ENCODE data around the gene TMEM44.

The TMEM44 gene

GRCh38 chr3:194671511-194671899 is 38.3 kb upstream of the TMEM44 start:
- no peak for FAIRE-seq
- TF ChIP-seq POLR2A (IDR thresholded peaks at IDR 0.05; ENCODE audit: low read depth, low read length) (no peak), TAF1 (IDR thresholded peaks at IDR 0.05; ENCODE audit: borderline replicate concordance, low read depth, low read length) (no peak), POLR2AphosphoS5 (IDR thresholded peaks at IDR 0.05; ENCODE audit: low read depth, low read length) (no peak)
- DNase-seq (ENCODE audit: insufficient read length), result no peak

DNA sequence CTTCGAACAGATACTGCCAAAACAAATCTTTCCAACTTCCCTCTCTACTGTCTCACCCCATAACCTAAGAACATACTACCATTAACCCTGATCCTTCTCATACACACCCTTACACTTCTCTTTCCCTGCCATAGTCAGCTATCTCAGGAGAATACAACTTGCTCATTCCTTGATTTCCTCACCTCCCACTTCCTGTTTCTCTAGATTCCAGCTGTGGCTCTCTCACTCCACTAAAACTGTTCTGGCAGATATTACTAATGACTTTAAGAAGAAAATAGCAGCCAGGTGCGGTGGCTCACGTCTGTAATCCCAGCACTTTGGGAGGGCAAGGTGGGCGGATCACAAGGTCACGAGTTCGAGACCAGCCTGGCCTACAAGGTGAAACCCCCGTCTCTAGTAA is 34.1 kb upstream of the TMEM44 start:
- DNase-seq (ENCODE audit: insufficient read length) (no peak), FAIRE-seq (no peak)
- TF ChIP-seq POLR2AphosphoS5 (IDR thresholded peaks at IDR 0.05; ENCODE audit: low read depth, low read length) (no peak), TAF1 (IDR thresholded peaks at IDR 0.05; ENCODE audit: borderline replicate concordance, low read depth, low read length) (no peak), POLR2A (IDR thresholded peaks at IDR 0.05; ENCODE audit: low read depth, low read length) (no peak)

DNA sequence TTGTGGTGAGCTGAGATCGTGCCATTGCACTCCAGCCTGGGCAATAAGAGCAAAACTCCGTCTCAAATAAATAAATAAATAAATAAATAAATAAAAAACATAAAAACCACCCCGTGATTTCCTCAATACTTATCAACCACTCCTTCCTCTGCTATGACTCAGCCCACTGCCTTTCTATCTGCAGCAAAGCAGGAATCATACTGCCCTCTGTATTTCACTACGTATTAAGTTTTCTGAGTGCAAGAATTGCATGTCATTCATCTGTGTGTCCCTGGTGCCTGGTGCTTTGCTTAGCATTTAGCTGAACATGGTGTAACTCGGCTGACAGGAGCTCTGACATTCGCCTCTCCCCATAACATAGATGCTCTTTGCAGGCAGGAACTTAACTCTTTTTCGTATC is 31.6 kb upstream of the TMEM44 start:
- no peak for DNase-seq (ENCODE audit: insufficient read length)
- TF ChIP-seq POLR2A (IDR thresholded peaks at IDR 0.05; ENCODE audit: low read depth, low read length) (no peak), TAF1 (IDR thresholded peaks at IDR 0.05; ENCODE audit: borderline replicate concordance, low read depth, low read length) (no peak), POLR2AphosphoS5 (IDR thresholded peaks at IDR 0.05; ENCODE audit: low read depth, low read length) (no peak)
- no peak for FAIRE-seq

DNA sequence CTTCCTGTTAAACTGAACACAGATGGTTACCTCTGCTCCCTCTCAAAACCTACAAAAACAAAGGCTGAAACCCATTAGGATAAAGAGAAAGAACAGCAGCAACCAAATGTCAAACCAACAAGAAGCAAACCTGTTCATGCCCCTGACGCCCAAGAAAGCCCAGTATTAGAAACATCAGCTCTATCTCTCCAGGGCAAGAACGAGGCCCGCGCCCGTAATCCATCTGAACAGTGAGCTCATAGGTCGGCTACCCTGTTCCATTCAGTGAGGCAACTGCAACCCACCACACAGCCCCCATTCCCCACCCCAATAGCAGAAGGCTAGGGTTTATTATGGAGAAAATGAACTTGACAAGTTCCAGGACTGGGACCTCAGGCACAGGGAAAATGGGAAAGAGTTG is 28.7 kb upstream of the TMEM44 start:
- FAIRE-seq (no peak), DNase-seq (ENCODE audit: insufficient read length) (no peak)
- TF ChIP-seq POLR2A (IDR thresholded peaks at IDR 0.05; ENCODE audit: low read depth, low read length) (no peak), TAF1 (IDR thresholded peaks at IDR 0.05; ENCODE audit: borderline replicate concordance, low read depth, low read length) (no peak), POLR2AphosphoS5 (IDR thresholded peaks at IDR 0.05; ENCODE audit: low read depth, low read length) (no peak)

- TF ChIP-seq POLR2A (IDR thresholded peaks at IDR 0.05; ENCODE audit: low read depth, low read length) (no peak), POLR2AphosphoS5 (IDR thresholded peaks at IDR 0.05; ENCODE audit: low read depth, low read length) (no peak), TAF1 (IDR thresholded peaks at IDR 0.05; ENCODE audit: borderline replicate concordance, low read depth, low read length) (no peak)
- DNase-seq (ENCODE audit: insufficient read length) (no peak), FAIRE-seq (no peak)
Measured at GRCh38 chr3:194661374-194661773, 28.2 kb upstream of the TMEM44 start.

GRCh38 chr3:194659778-194660177 is 26.6 kb upstream of the TMEM44 start:
- no peak for TF ChIP-seq POLR2AphosphoS5 (IDR thresholded peaks at IDR 0.05; ENCODE audit: low read depth, low read length)
- TF ChIP-seq TAF1 (IDR thresholded peaks at IDR 0.05; ENCODE audit: borderline replicate concordance, low read depth, low read length), result no peak
- TF ChIP-seq POLR2A (IDR thresholded peaks at IDR 0.05; ENCODE audit: low read depth, low read length), result no peak
- no peak for FAIRE-seq
- DNase-seq (ENCODE audit: insufficient read length), result no peak

- FAIRE-seq, result no peak
- TF ChIP-seq POLR2AphosphoS5 (IDR thresholded peaks at IDR 0.05; ENCODE audit: low read depth, low read length) (no peak), POLR2A (IDR thresholded peaks at IDR 0.05; ENCODE audit: low read depth, low read length) (no peak), TAF1 (IDR thresholded peaks at IDR 0.05; ENCODE audit: borderline replicate concordance, low read depth, low read length) (no peak)
Measured at GRCh38 chr3:194658477-194659242, 25.4 kb upstream of the TMEM44 start.

DNA sequence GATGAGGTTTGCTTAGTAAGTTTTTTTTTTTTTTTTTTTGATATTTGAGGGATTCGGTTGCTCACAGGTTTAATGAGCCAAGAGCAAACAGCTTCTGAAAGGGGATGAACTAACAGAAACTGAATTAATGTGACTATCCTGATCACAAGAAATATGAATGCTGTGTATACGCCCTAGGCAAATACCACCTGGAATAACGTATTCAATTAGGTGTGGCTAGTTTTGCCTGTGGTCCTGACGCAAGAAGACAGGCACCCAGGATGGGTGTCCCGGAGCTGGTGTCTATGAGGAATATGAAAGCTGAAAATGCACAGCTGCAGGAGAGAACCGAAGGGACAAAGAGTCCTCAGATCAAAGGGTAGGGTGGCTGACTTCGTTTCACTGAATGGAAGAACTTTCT is 24.2 kb upstream of the TMEM44 start:
- DNase-seq (ENCODE audit: insufficient read length) (no peak), FAIRE-seq (no peak)
- no peak for TF ChIP-seq POLR2AphosphoS5 (IDR thresholded peaks at IDR 0.05; ENCODE audit: low read depth, low read length)
- no peak for TF ChIP-seq TAF1 (IDR thresholded peaks at IDR 0.05; ENCODE audit: borderline replicate concordance, low read depth, low read length)
- TF ChIP-seq POLR2A (IDR thresholded peaks at IDR 0.05; ENCODE audit: low read depth, low read length), result no peak

More at GRCh38 chr3:194658477-194659242, 25.4 kb upstream of the TMEM44 start:
- no peak for DNase-seq (ENCODE audit: insufficient read length)

DNA sequence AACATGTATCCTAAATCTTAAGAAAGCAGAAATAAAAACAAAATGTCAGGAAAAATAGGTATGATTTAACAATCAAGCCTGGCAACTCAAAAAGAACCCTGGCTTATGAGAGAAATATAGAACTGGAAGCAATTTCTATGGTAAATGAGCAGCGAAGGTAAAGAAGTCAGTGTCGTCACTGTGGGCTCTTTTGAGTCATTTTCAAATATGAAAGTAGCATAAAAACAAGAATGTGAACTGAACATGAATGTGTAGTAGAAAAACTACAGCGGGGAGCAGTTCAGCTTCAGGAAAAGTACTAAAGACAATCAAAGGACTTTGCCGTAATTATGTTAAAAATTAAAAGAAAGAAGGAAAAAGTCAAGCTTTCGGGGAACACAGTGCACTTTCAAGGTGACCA is 21.2 kb upstream of the TMEM44 start:
- TF ChIP-seq POLR2A (IDR thresholded peaks at IDR 0.05; ENCODE audit: low read depth, low read length), result no peak
- no peak for TF ChIP-seq TAF1 (IDR thresholded peaks at IDR 0.05; ENCODE audit: borderline replicate concordance, low read depth, low read length)
- TF ChIP-seq POLR2AphosphoS5 (IDR thresholded peaks at IDR 0.05; ENCODE audit: low read depth, low read length), result no peak
- FAIRE-seq, result peak; percentile 17
- no peak for DNase-seq (ENCODE audit: insufficient read length)

DNA sequence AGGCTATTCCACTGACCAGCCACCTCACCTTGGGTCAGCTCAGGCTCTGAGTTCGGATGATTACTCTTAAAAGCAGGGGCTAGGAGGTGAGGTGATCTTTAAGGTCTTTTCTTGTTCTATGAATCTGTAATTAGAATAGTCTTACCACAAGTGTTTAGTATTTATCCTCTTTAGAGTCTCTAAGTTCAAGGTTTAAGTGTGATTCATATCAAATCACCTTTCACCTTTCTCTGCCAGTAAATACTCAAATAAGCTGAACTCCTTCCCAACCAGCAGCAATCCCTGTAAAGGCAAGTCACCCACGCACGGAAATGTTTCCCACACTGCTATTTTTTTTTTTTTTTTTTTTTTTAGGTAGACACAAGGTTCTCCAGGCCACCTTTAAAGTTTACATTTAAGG is 14.5 kb upstream of the TMEM44 start:
- no peak for DNase-seq (ENCODE audit: insufficient read length)
- no peak for FAIRE-seq

GRCh38 chr3:194642769-194643168 is 9.6 kb upstream of the TMEM44 start:
- FAIRE-seq, result no peak
- no peak for TF ChIP-seq POLR2AphosphoS5 (IDR thresholded peaks at IDR 0.05; ENCODE audit: low read depth, low read length)
- DNase-seq (ENCODE audit: insufficient read length), result no peak

More for the DNA sequence above, 14.5 kb upstream of the TMEM44 start:
- no peak for TF ChIP-seq POLR2AphosphoS5 (IDR thresholded peaks at IDR 0.05; ENCODE audit: low read depth, low read length)
- no peak for TF ChIP-seq TAF1 (IDR thresholded peaks at IDR 0.05; ENCODE audit: borderline replicate concordance, low read depth, low read length)
- no peak for TF ChIP-seq POLR2A (IDR thresholded peaks at IDR 0.05; ENCODE audit: low read depth, low read length)

GRCh38 chr3:194640829-194641228 is 7.6 kb upstream of the TMEM44 start:
- no peak for FAIRE-seq
- TF ChIP-seq POLR2AphosphoS5 (IDR thresholded peaks at IDR 0.05; ENCODE audit: low read depth, low read length) (no peak), TAF1 (IDR thresholded peaks at IDR 0.05; ENCODE audit: borderline replicate concordance, low read depth, low read length) (no peak), POLR2A (IDR thresholded peaks at IDR 0.05; ENCODE audit: low read depth, low read length) (no peak)

More at GRCh38 chr3:194640829-194641228, 7.6 kb upstream of the TMEM44 start:
- DNase-seq (ENCODE audit: insufficient read length), result no peak

All from GM12892 (cell line).